HG03095 (cell line): ENCODE measurements around the gene KIF6.

ENCODE experiments used
- ATAC-seq: cut with Tn5 transposase; IDR thresholded peaks from one replicate; pipeline ENCODE4 v1.9.1; 2021; ENCODE audit warnings: moderate library complexity; ENCODE audit not compliant: unreplicated experiment

Gene KIF6

GRCh38 chr6:39666706-39667489 lies 58.3 kb downstream of the KIF6 start:
- no peak for ATAC-seq

DNA sequence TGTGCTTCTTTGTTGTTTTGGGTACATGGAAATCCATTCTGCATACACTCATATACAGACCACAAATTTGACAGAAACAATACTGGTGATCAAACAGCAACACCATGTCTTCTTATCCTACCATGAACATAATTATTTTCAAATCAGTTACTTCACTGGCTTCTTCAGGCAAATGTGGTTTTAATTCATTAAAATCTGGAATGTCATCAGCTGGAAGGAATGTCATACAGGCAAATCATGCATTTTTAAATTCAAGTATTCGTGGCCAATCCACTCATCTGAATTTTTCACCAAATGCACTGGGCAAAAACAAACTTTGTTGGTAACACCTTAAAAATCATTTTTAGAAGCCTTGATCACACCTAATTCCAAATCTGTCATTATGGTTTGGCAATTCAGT lies 59.3 kb downstream of the KIF6 start:
- no peak for ATAC-seq

GRCh38 chr6:39664173-39664572 lies 61.0 kb downstream of the KIF6 start:
- no peak for ATAC-seq

GRCh38 chr6:39657355-39658135 lies 67.7 kb downstream of the KIF6 start:
- ATAC-seq, result no peak

DNA sequence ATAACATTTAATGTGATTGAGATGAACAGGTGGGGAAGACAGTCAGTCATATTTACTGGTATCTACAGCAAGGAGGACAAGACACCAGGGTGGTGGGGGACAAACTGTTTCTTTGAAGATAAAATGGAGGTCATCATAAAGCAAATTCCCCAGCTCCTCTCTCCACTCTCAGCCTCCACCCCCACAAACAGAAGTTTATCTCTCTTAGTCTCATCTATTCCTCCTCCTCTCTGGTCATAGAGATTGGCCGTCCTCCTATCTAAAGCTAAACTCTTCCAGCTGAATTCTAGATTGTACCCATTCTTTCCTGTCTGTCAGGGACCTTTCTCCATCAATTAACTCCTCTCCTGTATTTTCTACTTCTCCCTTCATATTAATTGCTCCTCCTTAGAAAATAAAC lies 71.1 kb downstream of the KIF6 start:
- ATAC-seq, result no peak

DNA sequence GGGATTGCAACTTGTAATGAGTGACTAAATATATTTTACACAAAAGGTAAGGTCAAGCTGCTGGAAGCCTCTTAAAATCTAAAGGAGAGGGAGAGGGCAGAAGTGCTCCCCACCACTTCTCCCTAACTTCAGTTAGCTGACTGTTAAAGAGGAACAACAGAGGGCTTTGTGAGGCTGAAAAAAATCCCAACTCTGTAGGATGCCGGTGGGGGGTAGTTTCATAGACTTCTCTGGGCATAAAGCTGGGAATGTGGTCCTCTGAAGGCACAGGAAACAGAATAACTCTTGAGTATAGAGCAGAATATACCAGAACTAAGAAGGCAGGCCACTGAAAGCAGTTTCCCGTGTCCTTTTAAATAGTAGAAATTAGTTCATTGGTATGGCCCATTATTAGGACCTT lies 71.6 kb downstream of the KIF6 start:
- no peak for ATAC-seq

DNA sequence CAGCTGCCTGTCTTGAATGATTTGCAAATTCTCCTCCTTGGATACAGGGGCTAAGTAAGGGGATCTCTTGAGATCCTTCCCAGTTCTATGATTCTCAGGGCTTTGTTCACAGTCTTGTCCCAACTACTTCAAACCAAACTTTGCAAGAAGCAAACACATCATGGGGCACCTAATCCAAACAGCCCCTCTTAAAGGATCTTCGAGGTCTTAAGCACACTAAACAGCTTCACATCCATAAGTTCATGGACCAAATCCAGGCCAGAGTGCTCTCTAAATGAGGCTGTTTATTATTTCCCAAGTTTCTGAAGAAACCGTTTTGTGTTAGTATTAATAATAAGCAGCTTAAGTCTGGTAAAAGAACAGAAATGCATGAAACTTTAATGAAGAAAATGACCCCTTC lies 75.2 kb downstream of the KIF6 start:
- no peak for ATAC-seq

DNA sequence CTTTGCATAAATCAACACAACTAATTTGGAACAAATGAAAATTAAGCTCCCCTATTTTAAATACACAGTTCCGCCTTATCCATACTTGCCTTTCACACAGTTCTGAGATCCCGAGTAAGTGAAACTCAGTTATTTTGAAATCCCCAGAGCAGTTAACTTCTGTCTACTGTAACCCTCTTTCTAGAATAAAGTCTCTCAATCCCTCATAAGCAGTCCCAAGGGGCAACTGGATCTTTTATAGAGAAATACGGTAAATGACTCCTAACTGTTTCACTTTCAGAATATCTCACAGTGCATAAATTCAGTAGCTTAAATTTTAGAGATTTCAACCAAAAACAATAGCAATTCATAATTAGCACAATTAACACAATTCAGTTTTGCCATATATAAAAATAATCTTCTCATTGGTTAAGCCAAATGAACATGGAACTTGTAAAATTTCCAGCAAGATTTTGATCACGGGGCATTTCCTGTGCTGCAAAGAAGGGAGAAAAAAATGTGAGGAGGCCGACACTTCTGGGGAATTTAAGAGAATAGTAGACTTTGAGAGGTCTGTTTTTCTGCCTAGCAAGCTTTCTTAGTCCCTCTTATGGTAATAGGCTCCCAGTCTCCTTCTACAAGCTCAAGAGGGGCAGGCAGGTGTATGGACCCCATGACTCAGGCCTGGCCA lies 78.3 kb downstream of the KIF6 start:
- ATAC-seq, result no peak

DNA sequence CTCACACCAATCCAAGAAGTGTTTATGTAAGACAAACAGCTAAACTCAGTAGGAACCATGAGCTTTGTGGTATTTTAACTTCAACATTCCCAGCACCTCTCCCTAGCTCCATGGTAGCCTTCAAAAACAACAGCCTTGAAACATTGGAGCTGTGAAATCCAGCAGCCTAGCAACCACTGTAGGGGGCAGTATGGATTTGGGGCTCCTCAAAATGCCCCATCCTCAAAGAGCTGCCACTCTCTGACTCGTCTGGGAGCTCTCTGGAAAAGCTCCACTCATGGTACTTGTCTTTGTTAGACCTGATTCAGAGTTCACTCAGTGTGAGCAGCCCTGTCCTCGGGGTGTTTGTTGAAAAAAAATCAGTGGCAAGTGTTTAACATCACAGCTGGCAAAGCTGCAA lies 82.9 kb downstream of the KIF6 start:
- no peak for ATAC-seq

DNA sequence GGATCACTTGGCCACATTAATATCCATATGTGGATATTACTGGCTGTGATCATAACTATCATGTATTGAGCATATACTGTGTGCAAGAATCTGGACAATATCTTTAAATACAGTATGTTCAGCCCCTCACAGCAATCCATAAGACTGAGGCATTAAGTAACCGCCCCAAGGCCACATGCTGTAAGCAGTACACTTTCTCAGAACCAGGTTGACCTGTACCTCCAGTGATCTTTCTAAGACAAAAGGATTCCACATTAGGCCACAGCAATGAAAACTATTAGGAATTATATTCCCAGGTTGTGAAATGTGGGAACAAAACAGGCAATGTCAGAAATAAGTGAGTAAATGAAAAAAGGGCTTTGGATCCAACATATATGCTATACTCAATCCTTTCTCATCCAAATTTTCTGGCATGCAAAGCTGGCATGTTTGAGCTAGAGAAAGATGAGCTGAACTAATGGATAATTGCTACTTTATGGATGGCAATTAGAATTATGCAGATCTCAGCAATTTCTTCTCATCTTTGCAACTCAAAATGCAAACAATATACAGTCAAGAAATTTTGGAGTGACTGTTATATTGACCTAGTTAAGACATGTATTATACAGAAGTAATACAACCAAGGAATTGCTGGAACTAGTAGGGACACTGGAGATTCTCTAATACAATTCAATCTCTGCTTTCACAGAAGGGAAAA lies 86.9 kb downstream of the KIF6 start:
- ATAC-seq, result no peak

DNA sequence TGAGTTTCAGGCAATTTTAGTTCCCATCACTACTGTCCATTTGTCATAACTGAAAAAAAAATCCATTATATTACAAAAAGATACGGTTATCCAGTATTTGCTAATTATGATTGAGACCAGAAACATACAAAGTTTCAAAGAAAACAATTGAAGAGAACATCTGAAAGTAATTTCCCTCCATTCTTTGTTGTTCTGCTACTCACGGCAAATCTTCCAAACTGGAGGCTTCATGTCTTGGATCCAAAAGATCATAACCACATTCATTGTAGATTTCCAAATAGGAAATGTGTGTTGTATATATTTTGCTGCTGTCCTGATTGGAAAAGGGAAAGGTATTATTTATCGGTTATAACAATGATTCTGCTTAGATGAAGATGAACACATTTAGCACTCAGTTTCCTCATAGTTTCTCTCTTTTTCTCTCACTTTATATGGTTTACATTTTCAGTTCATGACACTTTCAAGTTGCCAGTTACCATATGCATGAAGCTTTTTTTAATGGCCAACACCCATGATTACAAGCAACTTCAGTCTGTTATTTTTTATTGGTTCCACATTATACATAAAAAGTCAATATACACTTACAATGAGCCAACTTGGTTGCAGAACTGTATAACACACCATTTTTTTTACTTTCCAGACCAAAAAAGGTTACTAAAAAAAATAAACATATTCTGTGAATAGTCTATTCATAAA lies 90.4 kb downstream of the KIF6 start:
- no peak for ATAC-seq

DNA sequence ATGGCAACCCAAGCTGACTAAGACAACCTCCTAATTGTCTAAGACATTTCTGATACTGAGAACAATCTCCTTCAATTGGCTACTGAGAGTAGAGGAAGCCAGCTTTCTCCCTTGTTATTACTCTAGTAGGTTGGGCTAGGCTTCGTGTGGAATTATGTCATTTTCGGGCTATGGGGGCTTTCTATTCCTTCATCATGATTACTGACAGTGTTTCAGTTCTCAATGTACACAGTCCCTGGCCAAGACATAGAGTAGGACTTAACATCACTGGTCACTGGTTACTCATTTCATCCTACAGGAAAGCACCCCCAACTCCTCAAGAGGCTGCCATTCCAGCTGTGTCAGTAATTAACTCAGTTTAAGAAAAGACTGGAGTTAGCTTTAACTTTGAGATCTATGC lies 100.0 kb downstream of the KIF6 start:
- no peak for ATAC-seq

DNA sequence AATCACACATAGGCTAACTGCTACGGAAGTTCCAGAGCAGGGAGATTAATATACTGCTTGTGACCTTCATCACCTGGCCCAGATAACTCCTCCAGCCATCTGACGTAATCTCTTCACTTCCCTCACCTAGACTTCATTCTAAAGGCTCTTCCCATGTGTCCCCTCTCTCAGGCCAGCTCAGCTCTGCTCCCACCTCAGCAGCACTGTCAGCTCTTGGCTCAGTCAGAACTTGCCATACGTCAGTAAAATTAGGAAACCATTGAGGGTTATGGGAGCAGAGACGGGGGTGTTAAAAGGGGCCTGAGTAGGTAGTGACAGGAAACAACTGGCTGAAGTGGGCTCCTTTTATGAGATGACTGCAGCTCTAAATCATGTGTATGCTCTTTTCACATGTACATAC lies 101.5 kb downstream of the KIF6 start:
- ATAC-seq, result no peak

- ATAC-seq, result no peak
Observed at GRCh38 chr6:39617520-39617919, 107.7 kb downstream of the KIF6 start.

- no peak for ATAC-seq
Observed at GRCh38 chr6:39617026-39617425, 108.2 kb downstream of the KIF6 start.

GRCh38 chr6:39615622-39616021 lies 109.6 kb downstream of the KIF6 start:
- ATAC-seq, result no peak

GRCh38 chr6:39614393-39614950 lies 110.7 kb downstream of the KIF6 start:
- no peak for ATAC-seq

GRCh38 chr6:39610221-39610620 lies 115.0 kb downstream of the KIF6 start:
- ATAC-seq, result no peak

DNA sequence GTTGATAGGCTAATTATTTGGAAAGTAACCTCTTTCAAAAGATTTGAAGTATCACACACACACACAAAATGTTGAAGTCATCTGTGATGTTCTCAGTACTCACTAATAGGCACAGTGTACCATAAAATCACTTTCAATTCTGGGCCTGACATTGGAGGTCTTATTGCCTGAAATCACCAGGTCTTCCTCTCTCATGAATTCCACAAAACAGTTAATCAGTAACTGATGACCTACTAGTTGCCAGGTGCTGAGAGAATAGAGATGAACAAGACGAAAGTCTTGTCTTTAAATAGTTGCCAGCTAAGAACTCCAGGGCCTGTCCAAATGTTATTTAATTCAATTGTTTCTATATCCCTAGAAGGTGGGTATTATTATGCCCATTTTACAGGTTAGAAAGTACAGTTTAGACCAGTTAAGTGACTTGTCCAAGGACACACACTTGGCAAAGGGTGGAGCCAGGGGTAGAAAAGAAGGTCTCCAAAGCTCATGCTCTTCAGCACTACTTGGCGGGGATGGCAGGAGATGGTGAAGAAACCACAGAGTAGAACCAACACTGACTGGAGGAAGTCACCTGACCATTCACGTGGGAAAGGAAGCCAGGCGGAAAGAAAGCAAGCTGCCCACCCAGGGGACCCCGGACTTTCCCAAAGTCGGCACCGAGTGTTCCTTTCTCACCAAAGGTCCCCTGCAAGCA lies 116.4 kb downstream of the KIF6 start:
- peak; percentile 65 for ATAC-seq
